SK-N-SH treated with all-trans-retinoic acid at 6 μM for 48 hours (cell line): Measurements from ENCODE around the gene G3BP2.

Experiments used
- ATAC-seq: fragments of 200-7000 bp; cut with Tn5 transposase; 3 replicates; pipeline ENCODE4 v1.9.1; 2020; ENCODE audit warnings: mild to moderate bottlenecking, moderate library complexity
- BACH2 ChIP-seq: fragments of 250-450 bp; sonication (Bioruptor Pico); IDR thresholded peaks from 2 replicates; pipeline ENCODE4 v1.9.0; 2021; ENCODE audit warnings: mild to moderate bottlenecking, borderline replicate concordance
- CSDC2 ChIP-seq: fragments of 250-450 bp; sonication (Bioruptor Pico); IDR thresholded peaks from 2 replicates; pipeline ENCODE4 v1.5.0; 2020; ENCODE audit warnings: mild to moderate bottlenecking, moderate library complexity
- GLIS3 ChIP-seq: fragments of 250-450 bp; sonication (Bioruptor Pico); IDR thresholded peaks from 2 replicates; pipeline ENCODE4 v1.5.0; 2020; ENCODE audit warnings: mild to moderate bottlenecking, moderate library complexity
- ISL1 ChIP-seq: fragments of 250-450 bp; sonication (Bioruptor Pico); IDR thresholded peaks from 2 replicates; pipeline ENCODE4 v2.1.2; 2022; ENCODE audit warnings: mild to moderate bottlenecking, moderate library complexity
- OSR1 ChIP-seq: fragments of 250-450 bp; sonication (Bioruptor Pico); IDR thresholded peaks from 2 replicates; pipeline ENCODE4 v1.8.0; 2022; ENCODE audit warnings: moderate library complexity, mild to moderate bottlenecking, inconsistent platforms
- PPARA ChIP-seq: fragments of 250-450 bp; sonication (Bioruptor Pico); IDR thresholded peaks from 2 replicates; pipeline ENCODE4 v1.5.0; 2020; ENCODE audit warnings: mild to moderate bottlenecking, borderline replicate concordance
- RARB ChIP-seq: fragments of 250-450 bp; sonication (Bioruptor Pico); IDR thresholded peaks from 2 replicates; pipeline ENCODE4 v1.8.0; 2021; ENCODE audit warnings: mild to moderate bottlenecking, moderate library complexity
- SNAI2 ChIP-seq: fragments of 250-450 bp; sonication (Bioruptor Pico); IDR thresholded peaks from 2 replicates; pipeline ENCODE4 v1.5.0; 2020; ENCODE audit warnings: mild to moderate bottlenecking, moderate library complexity
- TCF4 ChIP-seq: fragments of 250-450 bp; sonication (Bioruptor Pico); IDR thresholded peaks from 2 replicates; pipeline ENCODE4 v1.8.0; 2021; ENCODE audit warnings: mild to moderate bottlenecking, moderate library complexity, borderline replicate concordance
- TOX ChIP-seq: fragments of 250-450 bp; sonication (Bioruptor Pico); IDR thresholded peaks from 2 replicates; pipeline ENCODE4 v1.8.0; 2021; ENCODE audit warnings: mild to moderate bottlenecking, moderate library complexity, borderline replicate concordance
- ZFP3 ChIP-seq: fragments of 250-450 bp; sonication (Bioruptor Pico); IDR thresholded peaks from 2 replicates; pipeline ENCODE4 v1.5.0; 2020; ENCODE audit warnings: mild to moderate bottlenecking, moderate library complexity
- ZFP30 ChIP-seq: fragments of 450-650 bp; formaldehyde crosslinking; IDR thresholded peaks from 2 replicates; pipeline ENCODE4 v1.5.0; 2022; ENCODE audit warnings: mild to moderate bottlenecking, moderate library complexity
- ZNF565 ChIP-seq: fragments of 450-650 bp; formaldehyde crosslinking; conservative IDR thresholded peaks from 2 replicates; pipeline ENCODE4 v1.5.0; 2020; ENCODE audit warnings: low read depth, mild to moderate bottlenecking, moderate library complexity
- ZNF70 ChIP-seq: fragments of 450-650 bp; formaldehyde crosslinking; IDR thresholded peaks from 2 replicates; pipeline ENCODE4 v1.5.0; 2020; ENCODE audit warnings: mild to moderate bottlenecking, moderate library complexity
- TF ChIP-seq, protein P1 (sequence below): fragments of 250-450 bp; sonication (Bioruptor Pico); IDR thresholded peaks from 2 replicates; pipeline ENCODE4 v1.5.0; 2020; ENCODE audit warnings: mild to moderate bottlenecking, moderate library complexity
- TF ChIP-seq, protein P2 (sequence below): fragments of 250-450 bp; sonication (Bioruptor Pico); IDR thresholded peaks from 2 replicates; pipeline ENCODE4 v1.5.1; 2021; ENCODE audit warnings: mild to moderate bottlenecking, moderate library complexity
- TF ChIP-seq, protein P3 (sequence below): fragments of 250-450 bp; sonication (Bioruptor Pico); IDR thresholded peaks from 2 replicates; pipeline ENCODE4 v1.8.0; 2021; ENCODE audit warnings: low read depth, mild to moderate bottlenecking, moderate library complexity, borderline replicate concordance
- TF ChIP-seq, protein P4 (sequence below): fragments of 250-450 bp; sonication (Bioruptor Pico); IDR thresholded peaks from 2 replicates; pipeline ENCODE4 v1.8.0; 2020; ENCODE audit warnings: mild to moderate bottlenecking, moderate library complexity, borderline replicate concordance

The G3BP2 gene

DNA sequence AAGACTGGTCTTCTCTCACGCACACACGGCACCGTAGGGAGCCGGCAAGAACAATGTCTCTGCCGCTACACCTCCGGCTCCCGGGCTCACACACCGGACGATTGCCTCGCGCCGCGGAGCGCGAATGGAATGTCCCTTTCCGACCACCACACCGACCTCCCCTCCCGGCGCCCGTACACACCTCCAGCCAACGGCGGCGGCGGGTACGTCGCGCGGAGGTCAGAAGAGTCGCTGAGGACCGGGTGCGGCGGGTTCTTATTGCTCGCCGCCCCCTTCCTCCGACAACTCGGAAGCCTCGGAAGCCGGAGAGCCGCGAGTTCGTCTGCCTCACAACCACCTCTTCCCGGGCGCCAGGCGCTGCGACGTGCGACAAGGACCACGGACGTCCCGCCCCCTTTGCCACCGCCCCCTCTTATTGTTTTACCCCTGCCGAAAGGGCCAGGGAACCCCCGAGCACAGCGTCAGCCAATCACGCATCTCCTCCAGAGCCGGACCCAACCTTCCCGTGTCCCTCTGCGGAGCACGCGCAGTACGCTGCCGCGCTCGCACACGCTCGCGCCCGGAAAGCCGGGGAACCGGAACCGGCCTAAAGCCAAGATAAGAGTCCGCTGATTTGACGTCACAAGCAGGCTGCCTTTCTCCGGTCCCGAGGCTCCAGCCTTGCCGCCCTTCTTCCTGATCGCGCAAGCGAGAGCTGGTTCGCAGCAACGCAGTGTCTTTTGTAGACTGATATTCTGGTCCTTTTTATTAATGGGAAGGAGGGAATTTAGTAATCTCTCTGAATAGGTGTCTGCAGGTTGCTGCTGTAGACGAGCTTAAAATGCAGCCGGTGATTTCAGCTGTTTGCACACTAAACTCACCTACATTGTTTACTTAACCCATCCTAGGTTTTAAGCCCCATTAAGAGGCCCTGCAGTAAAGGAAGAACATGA is at the start of gene G3BP2:
TSS of gene G3BP2 (minus strand) at position 385 of the 932 bp plus-strand sequence. CDS start 11,386 bp downstream, outside the sequence.
- peak; percentile 88 for TF ChIP-seq ZFP3 (CRISPR knock-in tag)
- TF ChIP-seq, protein P1, sequence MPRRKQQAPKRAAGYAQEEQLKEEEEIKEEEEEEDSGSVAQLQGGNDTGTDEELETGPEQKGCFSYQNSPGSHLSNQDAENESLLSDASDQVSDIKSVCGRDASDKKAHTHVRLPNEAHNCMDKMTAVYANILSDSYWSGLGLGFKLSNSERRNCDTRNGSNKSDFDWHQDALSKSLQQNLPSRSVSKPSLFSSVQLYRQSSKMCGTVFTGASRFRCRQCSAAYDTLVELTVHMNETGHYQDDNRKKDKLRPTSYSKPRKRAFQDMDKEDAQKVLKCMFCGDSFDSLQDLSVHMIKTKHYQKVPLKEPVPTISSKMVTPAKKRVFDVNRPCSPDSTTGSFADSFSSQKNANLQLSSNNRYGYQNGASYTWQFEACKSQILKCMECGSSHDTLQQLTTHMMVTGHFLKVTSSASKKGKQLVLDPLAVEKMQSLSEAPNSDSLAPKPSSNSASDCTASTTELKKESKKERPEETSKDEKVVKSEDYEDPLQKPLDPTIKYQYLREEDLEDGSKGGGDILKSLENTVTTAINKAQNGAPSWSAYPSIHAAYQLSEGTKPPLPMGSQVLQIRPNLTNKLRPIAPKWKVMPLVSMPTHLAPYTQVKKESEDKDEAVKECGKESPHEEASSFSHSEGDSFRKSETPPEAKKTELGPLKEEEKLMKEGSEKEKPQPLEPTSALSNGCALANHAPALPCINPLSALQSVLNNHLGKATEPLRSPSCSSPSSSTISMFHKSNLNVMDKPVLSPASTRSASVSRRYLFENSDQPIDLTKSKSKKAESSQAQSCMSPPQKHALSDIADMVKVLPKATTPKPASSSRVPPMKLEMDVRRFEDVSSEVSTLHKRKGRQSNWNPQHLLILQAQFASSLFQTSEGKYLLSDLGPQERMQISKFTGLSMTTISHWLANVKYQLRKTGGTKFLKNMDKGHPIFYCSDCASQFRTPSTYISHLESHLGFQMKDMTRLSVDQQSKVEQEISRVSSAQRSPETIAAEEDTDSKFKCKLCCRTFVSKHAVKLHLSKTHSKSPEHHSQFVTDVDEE (CRISPR knock-in tag), result no peak
- peak; percentile 98 for ATAC-seq

DNA sequence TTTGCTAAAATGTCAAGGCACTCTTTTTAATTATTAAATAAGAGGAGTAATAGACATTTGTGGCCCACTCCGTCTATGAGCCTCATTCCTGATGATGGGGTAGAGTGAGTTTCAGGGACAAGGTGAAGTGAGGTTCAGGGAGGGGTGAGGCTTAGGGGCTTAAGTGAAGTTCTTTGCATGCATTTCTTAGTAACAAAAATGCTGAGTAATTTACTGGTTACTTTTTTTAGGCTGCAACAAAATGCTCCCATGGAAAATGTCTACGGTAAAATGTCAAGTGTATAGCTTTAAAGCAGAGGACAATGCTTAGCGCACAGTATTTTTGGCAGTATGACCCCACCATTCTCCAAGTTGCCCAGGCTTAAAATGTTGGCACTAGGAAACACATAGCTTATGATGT is 49.2 kb upstream of the G3BP2 start:
- no peak for ATAC-seq
- TF ChIP-seq BACH2 (CRISPR knock-in tag) (no peak), ZNF565 (CRISPR knock-in tag) (no peak), OSR1 (CRISPR knock-in tag) (no peak), ZFP30 (CRISPR knock-in tag) (no peak), PPARA (CRISPR knock-in tag) (no peak), RARB (CRISPR knock-in tag) (no peak), TOX (CRISPR knock-in tag) (no peak), ZFP3 (CRISPR knock-in tag) (no peak), SNAI2 (no peak), TCF4 (CRISPR knock-in tag) (no peak), ISL1 (CRISPR knock-in tag) (no peak), GLIS3 (CRISPR knock-in tag) (no peak), ZNF70 (CRISPR knock-in tag) (no peak), CSDC2 (CRISPR knock-in tag) (no peak)
- TF ChIP-seq, protein P2, sequence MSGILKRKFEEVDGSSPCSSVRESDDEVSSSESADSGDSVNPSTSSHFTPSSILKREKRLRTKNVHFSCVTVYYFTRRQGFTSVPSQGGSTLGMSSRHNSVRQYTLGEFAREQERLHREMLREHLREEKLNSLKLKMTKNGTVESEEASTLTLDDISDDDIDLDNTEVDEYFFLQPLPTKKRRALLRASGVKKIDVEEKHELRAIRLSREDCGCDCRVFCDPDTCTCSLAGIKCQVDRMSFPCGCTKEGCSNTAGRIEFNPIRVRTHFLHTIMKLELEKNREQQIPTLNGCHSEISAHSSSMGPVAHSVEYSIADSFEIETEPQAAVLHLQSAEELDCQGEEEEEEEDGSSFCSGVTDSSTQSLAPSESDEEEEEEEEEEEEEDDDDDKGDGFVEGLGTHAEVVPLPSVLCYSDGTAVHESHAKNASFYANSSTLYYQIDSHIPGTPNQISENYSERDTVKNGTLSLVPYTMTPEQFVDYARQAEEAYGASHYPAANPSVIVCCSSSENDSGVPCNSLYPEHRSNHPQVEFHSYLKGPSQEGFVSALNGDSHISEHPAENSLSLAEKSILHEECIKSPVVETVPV (CRISPR knock-in tag), result no peak
- TF ChIP-seq, protein P3, sequence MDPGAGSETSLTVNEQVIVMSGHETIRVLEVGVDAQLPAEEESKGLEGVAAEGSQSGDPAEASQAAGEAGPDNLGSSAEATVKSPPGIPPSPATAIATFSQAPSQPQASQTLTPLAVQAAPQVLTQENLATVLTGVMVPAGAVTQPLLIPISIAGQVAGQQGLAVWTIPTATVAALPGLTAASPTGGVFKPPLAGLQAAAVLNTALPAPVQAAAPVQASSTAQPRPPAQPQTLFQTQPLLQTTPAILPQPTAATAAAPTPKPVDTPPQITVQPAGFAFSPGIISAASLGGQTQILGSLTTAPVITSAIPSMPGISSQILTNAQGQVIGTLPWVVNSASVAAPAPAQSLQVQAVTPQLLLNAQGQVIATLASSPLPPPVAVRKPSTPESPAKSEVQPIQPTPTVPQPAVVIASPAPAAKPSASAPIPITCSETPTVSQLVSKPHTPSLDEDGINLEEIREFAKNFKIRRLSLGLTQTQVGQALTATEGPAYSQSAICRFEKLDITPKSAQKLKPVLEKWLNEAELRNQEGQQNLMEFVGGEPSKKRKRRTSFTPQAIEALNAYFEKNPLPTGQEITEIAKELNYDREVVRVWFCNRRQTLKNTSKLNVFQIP, result no peak
- TF ChIP-seq, protein P4, sequence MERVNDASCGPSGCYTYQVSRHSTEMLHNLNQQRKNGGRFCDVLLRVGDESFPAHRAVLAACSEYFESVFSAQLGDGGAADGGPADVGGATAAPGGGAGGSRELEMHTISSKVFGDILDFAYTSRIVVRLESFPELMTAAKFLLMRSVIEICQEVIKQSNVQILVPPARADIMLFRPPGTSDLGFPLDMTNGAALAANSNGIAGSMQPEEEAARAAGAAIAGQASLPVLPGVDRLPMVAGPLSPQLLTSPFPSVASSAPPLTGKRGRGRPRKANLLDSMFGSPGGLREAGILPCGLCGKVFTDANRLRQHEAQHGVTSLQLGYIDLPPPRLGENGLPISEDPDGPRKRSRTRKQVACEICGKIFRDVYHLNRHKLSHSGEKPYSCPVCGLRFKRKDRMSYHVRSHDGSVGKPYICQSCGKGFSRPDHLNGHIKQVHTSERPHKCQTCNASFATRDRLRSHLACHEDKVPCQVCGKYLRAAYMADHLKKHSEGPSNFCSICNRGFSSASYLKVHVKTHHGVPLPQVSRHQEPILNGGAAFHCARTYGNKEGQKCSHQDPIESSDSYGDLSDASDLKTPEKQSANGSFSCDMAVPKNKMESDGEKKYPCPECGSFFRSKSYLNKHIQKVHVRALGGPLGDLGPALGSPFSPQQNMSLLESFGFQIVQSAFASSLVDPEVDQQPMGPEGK (CRISPR knock-in tag), result no peak
- TF ChIP-seq, protein P1 (CRISPR knock-in tag), result no peak

DNA sequence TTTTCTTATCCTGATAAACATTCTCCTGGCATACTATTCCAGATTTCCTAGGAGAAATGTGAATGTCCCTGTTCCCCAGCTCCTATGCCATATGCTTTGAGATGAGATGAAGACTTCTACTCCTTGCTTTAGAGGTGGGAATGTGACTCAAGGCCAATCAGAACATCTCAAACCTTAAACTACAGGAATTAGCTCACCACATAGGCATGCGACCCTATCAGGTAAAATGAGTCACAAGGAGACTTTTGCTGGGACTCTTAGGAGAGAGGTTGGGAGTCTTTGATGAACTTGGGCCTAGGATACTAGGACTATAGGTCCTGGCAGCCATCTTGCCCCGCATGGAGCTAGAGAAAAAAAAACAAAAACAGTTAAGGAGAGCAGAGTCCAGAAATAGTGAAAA is 45.3 kb upstream of the G3BP2 start:
- no peak for ATAC-seq

More for the DNA sequence above, 45.3 kb upstream of the G3BP2 start:
- TF ChIP-seq ZNF565 (CRISPR knock-in tag) (no peak), OSR1 (CRISPR knock-in tag) (no peak), TCF4 (CRISPR knock-in tag) (no peak), SNAI2 (no peak), GLIS3 (CRISPR knock-in tag) (no peak), BACH2 (CRISPR knock-in tag) (no peak), CSDC2 (CRISPR knock-in tag) (no peak), ISL1 (CRISPR knock-in tag) (no peak), ZFP30 (CRISPR knock-in tag) (no peak)
- TF ChIP-seq, protein P3, result no peak
